Measurements from ENCODE around the gene ZC3H18. TPM values are rescaled to one million over a fixed set of nuclear protein-coding genes. Genes with fewer than 3 reads are reported as not detected.

The ZC3H18 gene
- total RNA-seq, 3 donors from 2014 or later = 37.4 to 54.8 (median 48.1) TPM

DNA sequence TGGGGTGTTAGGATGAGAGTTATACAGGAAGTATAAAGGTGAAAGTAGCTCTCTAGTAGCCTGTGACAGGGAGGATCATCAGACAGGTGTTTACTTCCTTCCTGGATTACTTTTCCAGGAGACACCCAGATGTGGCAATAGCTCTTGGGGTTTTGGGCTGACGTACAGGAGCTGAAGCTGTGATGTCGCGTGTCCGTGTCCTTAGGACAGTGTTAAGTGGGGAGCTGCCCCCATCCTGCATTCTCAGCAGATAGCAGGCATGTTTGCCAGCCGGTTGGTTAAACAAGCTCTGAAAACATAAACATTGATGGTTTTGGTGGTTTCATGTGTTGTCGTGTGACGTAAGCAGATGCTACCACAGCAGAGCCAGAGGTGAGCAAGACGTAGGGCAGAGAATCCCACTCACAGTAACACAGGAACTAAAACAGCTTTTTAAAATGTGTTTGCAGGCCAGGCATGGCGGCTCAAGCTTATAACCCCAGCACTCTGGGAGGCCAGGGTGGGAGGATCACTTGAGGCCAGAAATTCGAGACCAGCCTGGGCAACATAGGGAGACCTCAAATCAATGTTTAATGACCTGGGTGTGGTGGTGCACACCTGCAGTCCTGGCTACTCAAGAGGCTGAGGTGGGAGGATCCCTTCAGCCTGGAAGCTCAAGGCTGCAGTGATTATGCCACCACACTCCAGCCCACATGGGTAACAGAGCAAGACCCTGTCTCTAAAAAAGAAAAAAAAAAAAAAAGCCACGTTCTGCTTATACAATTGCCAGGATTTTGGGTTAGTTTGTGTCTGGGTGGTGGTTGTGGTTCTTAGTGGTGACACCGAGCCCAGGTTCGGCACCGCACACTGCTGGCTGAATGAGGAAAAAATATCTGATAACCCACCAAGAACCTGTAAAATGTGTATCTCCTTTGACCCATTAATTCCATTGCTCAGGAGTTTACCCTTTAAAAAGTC is 49.9 kb downstream of the ZC3H18 start:
- TF ChIP-seq, protein P1, sequence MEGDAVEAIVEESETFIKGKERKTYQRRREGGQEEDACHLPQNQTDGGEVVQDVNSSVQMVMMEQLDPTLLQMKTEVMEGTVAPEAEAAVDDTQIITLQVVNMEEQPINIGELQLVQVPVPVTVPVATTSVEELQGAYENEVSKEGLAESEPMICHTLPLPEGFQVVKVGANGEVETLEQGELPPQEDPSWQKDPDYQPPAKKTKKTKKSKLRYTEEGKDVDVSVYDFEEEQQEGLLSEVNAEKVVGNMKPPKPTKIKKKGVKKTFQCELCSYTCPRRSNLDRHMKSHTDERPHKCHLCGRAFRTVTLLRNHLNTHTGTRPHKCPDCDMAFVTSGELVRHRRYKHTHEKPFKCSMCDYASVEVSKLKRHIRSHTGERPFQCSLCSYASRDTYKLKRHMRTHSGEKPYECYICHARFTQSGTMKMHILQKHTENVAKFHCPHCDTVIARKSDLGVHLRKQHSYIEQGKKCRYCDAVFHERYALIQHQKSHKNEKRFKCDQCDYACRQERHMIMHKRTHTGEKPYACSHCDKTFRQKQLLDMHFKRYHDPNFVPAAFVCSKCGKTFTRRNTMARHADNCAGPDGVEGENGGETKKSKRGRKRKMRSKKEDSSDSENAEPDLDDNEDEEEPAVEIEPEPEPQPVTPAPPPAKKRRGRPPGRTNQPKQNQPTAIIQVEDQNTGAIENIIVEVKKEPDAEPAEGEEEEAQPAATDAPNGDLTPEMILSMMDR (IDR thresholded peaks at IDR 0.05) = no peak
- H3K9me3 ChIP-seq = no peaks in the 10 kb centered on the region
- H3K4me1 ChIP-seq (ENCODE audit: low read depth) = peaks cover 31% of the 10 kb centered on the region
- ATAC-seq (peak; percentile 33), DNase-seq (peak in 1 of 3 donors; percentile 41)
- intact Hi-C loops (cut with DNase I, micrococcal nuclease) = no loop called here
- peaks cover 13% of the 10 kb centered on the region for H3K36me3 ChIP-seq (ENCODE audit: low read depth)
- no peak overlapping the region for H3K4me3 ChIP-seq

DNA sequence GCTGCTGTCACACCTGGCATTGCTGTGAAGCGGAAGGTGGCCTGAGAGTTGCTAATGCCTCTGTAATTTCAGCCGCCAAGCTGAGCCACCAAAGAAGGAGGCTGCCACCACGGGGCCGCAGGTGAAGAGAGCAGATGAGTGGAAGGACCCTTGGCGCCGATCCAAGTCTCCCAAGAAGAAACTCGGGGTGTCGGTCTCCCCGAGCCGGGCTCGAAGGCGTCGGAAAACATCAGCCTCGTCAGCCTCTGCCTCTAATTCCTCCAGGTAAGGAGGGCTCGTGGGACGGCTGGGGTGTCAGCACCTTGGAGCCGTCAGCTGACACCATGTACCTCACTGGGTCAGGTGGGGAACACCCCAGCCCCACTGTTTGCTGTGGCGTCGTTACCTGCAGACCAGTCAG is 51.9 kb downstream of the ZC3H18 start:
- intact Hi-C loops (cut with DNase I, micrococcal nuclease) = no loop called here
- ATAC-seq (no peak), DNase-seq (no peak)
- no peaks in the 10 kb centered on the region for H3K9me3 ChIP-seq
- peaks cover 14% of the 10 kb centered on the region for H3K4me1 ChIP-seq (ENCODE audit: low read depth)
- TF ChIP-seq, protein P1 (IDR thresholded peaks at IDR 0.05) = no peak
- H3K4me3 ChIP-seq = no peak overlapping the region
- peaks cover 13% of the 10 kb centered on the region for H3K36me3 ChIP-seq (ENCODE audit: low read depth)

DNA sequence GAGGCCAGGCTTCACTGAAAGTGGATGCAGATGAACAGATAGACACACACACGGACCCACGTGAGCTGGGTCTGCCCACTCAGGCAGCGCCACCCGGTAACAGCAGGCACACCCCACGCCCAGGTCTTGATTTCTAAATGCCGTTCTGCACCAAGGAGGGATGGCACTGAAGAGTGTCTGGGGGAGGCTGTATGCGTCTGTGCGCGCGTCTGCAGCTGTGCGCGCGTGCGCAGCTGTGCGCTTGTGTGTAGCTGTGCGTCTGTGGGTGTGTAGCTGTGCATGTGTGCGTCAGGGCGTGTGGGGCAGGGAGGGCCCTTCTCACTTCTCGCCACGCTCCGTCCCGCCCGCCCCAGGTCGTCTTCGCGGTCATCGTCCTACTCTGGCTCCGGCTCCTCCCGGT is 52.7 kb downstream of the ZC3H18 start:
- intact Hi-C loops (cut with DNase I, micrococcal nuclease) = no loop called here
- H3K4me3 ChIP-seq = no peak overlapping the region
- H3K36me3 ChIP-seq (ENCODE audit: low read depth) = peaks cover 13% of the 10 kb centered on the region
- TF ChIP-seq, protein P1 (IDR thresholded peaks at IDR 0.05) = no peak
- ATAC-seq (no peak), DNase-seq (no peak)
- H3K9me3 ChIP-seq = no peaks in the 10 kb centered on the region
- peaks cover 7% of the 10 kb centered on the region for H3K4me1 ChIP-seq (ENCODE audit: low read depth)

DNA sequence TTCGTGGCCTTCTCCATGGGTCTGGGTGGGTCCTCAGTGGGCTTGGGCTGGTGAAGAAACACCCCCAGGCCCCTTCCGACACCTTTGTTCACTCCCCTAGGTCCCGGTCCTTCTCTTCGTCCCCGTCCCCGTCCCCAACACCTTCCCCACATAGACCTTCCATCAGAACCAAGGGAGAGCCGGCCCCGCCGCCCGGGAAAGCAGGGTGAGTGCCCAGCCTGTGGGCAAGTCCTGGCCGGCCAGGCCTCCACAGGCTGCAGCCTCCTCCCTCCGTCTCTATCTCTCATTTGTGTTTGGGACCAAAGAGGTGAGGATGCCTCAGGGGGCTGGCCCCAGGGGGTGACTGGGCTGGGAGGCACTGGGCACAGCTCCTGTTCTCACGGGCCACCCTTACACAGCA is 53.7 kb downstream of the ZC3H18 start:
- DNase-seq (no peak), ATAC-seq (no peak)
- peaks cover 13% of the 10 kb centered on the region for H3K36me3 ChIP-seq (ENCODE audit: low read depth)
- no peaks in the 10 kb centered on the region for H3K9me3 ChIP-seq
- intact Hi-C loops (cut with DNase I, micrococcal nuclease) = no loop called here
- TF ChIP-seq, protein P1 (IDR thresholded peaks at IDR 0.05) = no peak
- no peaks in the 10 kb centered on the region for H3K4me1 ChIP-seq (ENCODE audit: low read depth)
- H3K4me3 ChIP-seq = no peak overlapping the region

DNA sequence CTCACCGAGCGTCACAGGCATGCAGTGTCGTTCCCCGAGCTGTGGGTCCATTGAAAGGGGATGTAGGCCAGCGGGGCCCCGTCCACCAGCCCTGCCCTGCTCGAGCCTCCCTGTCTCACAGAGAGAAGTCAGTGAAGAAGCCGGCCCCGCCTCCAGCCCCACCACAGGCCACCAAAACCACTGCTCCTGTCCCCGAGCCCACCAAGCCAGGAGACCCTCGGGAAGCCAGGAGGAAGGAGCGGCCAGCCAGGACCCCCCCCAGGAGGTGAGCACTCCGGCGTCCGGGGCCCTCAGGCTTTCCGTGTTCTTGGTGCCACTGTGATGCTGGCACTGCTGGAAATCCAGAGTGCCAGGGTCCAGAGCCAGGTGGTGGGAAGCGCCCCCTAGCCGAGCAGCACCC is 54.3 kb downstream of the ZC3H18 start:
- H3K4me1 ChIP-seq (ENCODE audit: low read depth) = no peaks in the 10 kb centered on the region
- ATAC-seq (no peak), DNase-seq (no peak)
- H3K4me3 ChIP-seq = no peak overlapping the region
- intact Hi-C loops (cut with DNase I, micrococcal nuclease) = no loop called here
- TF ChIP-seq, protein P1 (IDR thresholded peaks at IDR 0.05) = no peak
- peaks cover 13% of the 10 kb centered on the region for H3K36me3 ChIP-seq (ENCODE audit: low read depth)
- H3K9me3 ChIP-seq = no peaks in the 10 kb centered on the region
